GM23338 (cell line): ENCODE measurements around the gene CDKN1A. TPM values are rescaled to one million over a fixed set of nuclear protein-coding genes. Genes with fewer than 3 reads are reported as not detected.

Source experiments
- ATAC-seq: fragments of 200-7000 bp; cut with Tn5 transposase; 3 replicates; pipeline ENCODE4 v1.9.1; 2020
- DNase-seq: peaks from one replicate; pipeline ENCODE4 v3.0.0-alpha.2; 2015; ENCODE audit warnings: low spot score
- H2AFZ ChIP-seq: fragments of 200-600 bp; sonication (generic); 2 replicates; pipeline ENCODE4 v1.8.0; 2016; ENCODE audit warnings: antibody characterized with exemption, mild to moderate bottlenecking, moderate library complexity
- H3F3A ChIP-seq: fragments of 200-600 bp; sonication (generic); replicated peaks from 2 replicates; pipeline ENCODE4 v1.8.0; 2017; ENCODE audit warnings: antibody characterized with exemption, mixed run types, low read depth
- H3K27ac ChIP-seq: fragments of 200-600 bp; sonication (generic); 2 replicates; pipeline ENCODE4 v1.6.1; 2016; ENCODE audit warnings: low read depth
- H3K27me3 ChIP-seq: fragments of 200-600 bp; sonication (generic); 2 replicates; pipeline ENCODE4 v1.8.0; 2016; ENCODE audit warnings: mild to moderate bottlenecking, mixed run types, moderate library complexity; ENCODE audit not compliant: insufficient read depth
- H3K36me3 ChIP-seq: fragments of 200-600 bp; sonication (generic); 2 replicates; pipeline ENCODE4 v1.8.0; 2016; ENCODE audit warnings: mild to moderate bottlenecking; ENCODE audit not compliant: insufficient read depth
- H3K4me1 ChIP-seq: fragments of 200-600 bp; sonication (generic); 2 replicates; pipeline ENCODE4 v1.8.0; 2016; ENCODE audit warnings: mild to moderate bottlenecking, moderate library complexity; ENCODE audit not compliant: insufficient read depth
- H3K4me2 ChIP-seq: fragments of 200-600 bp; sonication (generic); 2 replicates; pipeline ENCODE4 v1.7.1; 2017; ENCODE audit warnings: mixed run types
- H3K4me3 ChIP-seq: fragments of 200-600 bp; sonication (generic); 2 replicates; pipeline ENCODE4 v1.6.1; 2016; ENCODE audit warnings: mixed run types
- H3K79me2 ChIP-seq: fragments of 200-600 bp; sonication (generic); replicated peaks from 2 replicates; pipeline ENCODE4 v1.8.0; 2017; ENCODE audit warnings: mild to moderate bottlenecking; ENCODE audit not compliant: insufficient read depth
- H3K9me2 ChIP-seq: fragments of 200-600 bp; sonication (generic); 2 replicates; pipeline ENCODE4 v1.8.0; 2017; ENCODE audit not compliant: insufficient read depth
- H4K20me1 ChIP-seq: fragments of 200-600 bp; sonication (generic); replicated peaks from 2 replicates; pipeline ENCODE4 v1.8.0; 2017; ENCODE audit warnings: mild to moderate bottlenecking; ENCODE audit not compliant: insufficient read depth
- H3K27ac Mint-ChIP-seq: 2 replicates; pipeline ENCODE4 v1.8.0; 2020; ENCODE audit warnings: inconsistent platforms, mild to moderate bottlenecking, moderate library complexity, mixed read lengths
- H3K27me3 Mint-ChIP-seq: 3 replicates; pipeline ENCODE4 v1.8.0; 2022; ENCODE audit warnings: low read depth, mild to moderate bottlenecking, moderate library complexity, mixed read lengths, inconsistent platforms; ENCODE audit not compliant: insufficient read depth, poor library complexity
- H3K36me3 Mint-ChIP-seq: 3 replicates; pipeline ENCODE4 v1.8.0; 2021; ENCODE audit warnings: low read depth, mild to moderate bottlenecking, inconsistent platforms, moderate library complexity, mixed read lengths
- H3K4me1 Mint-ChIP-seq: 3 replicates; pipeline ENCODE4 v1.8.0; 2020; ENCODE audit warnings: mild to moderate bottlenecking, inconsistent platforms, mixed read lengths
- H3K4me3 Mint-ChIP-seq: 3 replicates; pipeline ENCODE4 v1.8.0; 2021; ENCODE audit warnings: moderate library complexity, mild to moderate bottlenecking, inconsistent platforms, mixed read lengths
- H3K9me3 Mint-ChIP-seq: 3 replicates; pipeline ENCODE4 v1.8.0; 2020; ENCODE audit warnings: moderate library complexity, mild to moderate bottlenecking, inconsistent platforms, mixed read lengths
- CREB1 ChIP-seq: fragments of 250-450 bp; sonication (Bioruptor Pico); IDR thresholded peaks from 2 replicates; pipeline ENCODE4 v1.5.0; 2020; ENCODE audit warnings: low read depth, mild to moderate bottlenecking, moderate library complexity
- EZH2 ChIP-seq: fragments of 200-600 bp; sonication (generic); IDR thresholded peaks from one replicate; pipeline ENCODE4 v1.8.0; 2017; ENCODE audit warnings: antibody characterized with exemption, mild to moderate bottlenecking, low read depth; ENCODE audit not compliant: unreplicated experiment
- JUNB ChIP-seq: IDR thresholded peaks from one replicate; pipeline ENCODE4 v1.6.1; 2016; ENCODE audit warnings: antibody characterized with exemption; ENCODE audit not compliant: unreplicated experiment
- POLR2AphosphoS5 ChIP-seq: IDR thresholded peaks from 2 replicates; pipeline ENCODE4 v1.6.1; 2016; ENCODE audit warnings: antibody characterized with exemption, low read depth
- ZNF114 ChIP-seq: fragments of 250-450 bp; sonication (Bioruptor Pico); IDR thresholded peaks from 2 replicates; pipeline ENCODE4 v1.5.0; 2020; ENCODE audit warnings: mild to moderate bottlenecking, moderate library complexity
- ZNF331 ChIP-seq: fragments of 250-450 bp; sonication (Bioruptor Pico); IDR thresholded peaks from 2 replicates; pipeline ENCODE4 v1.5.0; 2020; ENCODE audit warnings: low read depth, mild to moderate bottlenecking, moderate library complexity
- polyA plus RNA-seq: library from polyadenylated mRNA; unstranded; fragments of >200 nt; fragmentation: Nextera tagmentation; extraction: Ambion mirVana; gene quantifications from 2 replicates; pipeline ENCODE4 v1.2.1, GENCODE V29; 2016
- total RNA-seq: library from RNA; depleted of rRNA; stranded (reverse); fragments of >200 nt; shearing (Covaris generic); gene quantifications from 2 replicates; pipeline ENCODE4 v1.2.3, GENCODE V29; 2014
- TF ChIP-seq, protein P1 (sequence below), 2 experiments: fragments of 200-600 bp in 1 of 2; sonication (generic) in 1 of 2; conservative IDR thresholded peaks; 2 replicates each; pipeline versions ENCODE4 v1.5.1 to v1.6.1; 2016 to 2017; ENCODE audit warnings: antibody characterized with exemption in 2 of 2, low read depth in 2 of 2, mild to moderate bottlenecking in 2 of 2, moderate library complexity in 1 of 2
- TF ChIP-seq, protein P2 (sequence below): IDR thresholded peaks from one replicate; pipeline ENCODE4 v1.6.1; 2018; ENCODE audit warnings: antibody characterized with exemption; ENCODE audit not compliant: unreplicated experiment
- TF ChIP-seq, protein P3 (sequence below): fragments of 250-450 bp; sonication (Bioruptor Pico); IDR thresholded peaks from 2 replicates; pipeline ENCODE4 v1.5.0; 2020; ENCODE audit warnings: mild to moderate bottlenecking, moderate library complexity

Gene CDKN1A
- total and polyA plus RNA-seq, 2 experiments from 2014 or later, result 31.5 to 45.6 TPM

DNA sequence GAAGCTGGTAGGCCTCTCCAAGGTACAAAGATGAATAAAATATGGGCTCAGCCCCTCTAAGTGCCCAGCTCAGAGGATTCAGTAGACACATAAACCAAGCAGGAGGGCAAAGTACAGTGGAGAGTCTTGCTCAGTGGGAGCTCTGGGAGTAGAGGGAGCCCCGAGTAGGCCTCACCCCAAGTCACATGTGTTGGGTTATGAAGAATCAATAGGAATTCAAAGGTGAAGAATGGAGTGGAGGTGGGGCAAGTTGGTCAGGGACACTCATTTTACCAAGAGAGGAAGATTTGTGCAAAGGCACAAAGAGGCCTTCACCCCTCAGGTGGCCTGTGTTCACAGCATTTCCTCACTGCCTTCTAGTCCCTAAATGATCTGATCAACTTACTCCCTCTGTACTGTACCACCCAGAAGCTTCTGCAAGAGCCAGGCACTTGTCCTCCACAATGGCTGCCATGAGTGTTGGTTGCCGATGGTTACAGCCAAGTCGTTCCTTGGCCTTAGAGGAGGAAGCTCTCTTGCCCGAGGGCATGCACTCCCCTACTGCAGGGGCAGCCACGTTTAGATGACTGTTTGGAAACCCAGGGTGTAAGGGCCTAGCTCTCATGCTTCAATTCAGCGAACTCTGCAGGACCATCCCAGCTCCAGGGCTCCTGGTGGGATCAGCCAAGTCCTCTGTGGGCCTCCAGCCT is 6.7 kb upstream of the CDKN1A start (continued):
- TF ChIP-seq, protein P1, sequence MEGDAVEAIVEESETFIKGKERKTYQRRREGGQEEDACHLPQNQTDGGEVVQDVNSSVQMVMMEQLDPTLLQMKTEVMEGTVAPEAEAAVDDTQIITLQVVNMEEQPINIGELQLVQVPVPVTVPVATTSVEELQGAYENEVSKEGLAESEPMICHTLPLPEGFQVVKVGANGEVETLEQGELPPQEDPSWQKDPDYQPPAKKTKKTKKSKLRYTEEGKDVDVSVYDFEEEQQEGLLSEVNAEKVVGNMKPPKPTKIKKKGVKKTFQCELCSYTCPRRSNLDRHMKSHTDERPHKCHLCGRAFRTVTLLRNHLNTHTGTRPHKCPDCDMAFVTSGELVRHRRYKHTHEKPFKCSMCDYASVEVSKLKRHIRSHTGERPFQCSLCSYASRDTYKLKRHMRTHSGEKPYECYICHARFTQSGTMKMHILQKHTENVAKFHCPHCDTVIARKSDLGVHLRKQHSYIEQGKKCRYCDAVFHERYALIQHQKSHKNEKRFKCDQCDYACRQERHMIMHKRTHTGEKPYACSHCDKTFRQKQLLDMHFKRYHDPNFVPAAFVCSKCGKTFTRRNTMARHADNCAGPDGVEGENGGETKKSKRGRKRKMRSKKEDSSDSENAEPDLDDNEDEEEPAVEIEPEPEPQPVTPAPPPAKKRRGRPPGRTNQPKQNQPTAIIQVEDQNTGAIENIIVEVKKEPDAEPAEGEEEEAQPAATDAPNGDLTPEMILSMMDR (conservative IDR thresholded peaks at IDR 0.05; ENCODE audit: low read depth in 2 of 2), result no peak
- TF ChIP-seq POLR2AphosphoS5 (no peak), JUNB (no peak), ZNF331 (CRISPR knock-in tag) (no peak), EZH2 (no peak), ZNF114 (CRISPR knock-in tag) (no peak)
- TF ChIP-seq, protein P2, sequence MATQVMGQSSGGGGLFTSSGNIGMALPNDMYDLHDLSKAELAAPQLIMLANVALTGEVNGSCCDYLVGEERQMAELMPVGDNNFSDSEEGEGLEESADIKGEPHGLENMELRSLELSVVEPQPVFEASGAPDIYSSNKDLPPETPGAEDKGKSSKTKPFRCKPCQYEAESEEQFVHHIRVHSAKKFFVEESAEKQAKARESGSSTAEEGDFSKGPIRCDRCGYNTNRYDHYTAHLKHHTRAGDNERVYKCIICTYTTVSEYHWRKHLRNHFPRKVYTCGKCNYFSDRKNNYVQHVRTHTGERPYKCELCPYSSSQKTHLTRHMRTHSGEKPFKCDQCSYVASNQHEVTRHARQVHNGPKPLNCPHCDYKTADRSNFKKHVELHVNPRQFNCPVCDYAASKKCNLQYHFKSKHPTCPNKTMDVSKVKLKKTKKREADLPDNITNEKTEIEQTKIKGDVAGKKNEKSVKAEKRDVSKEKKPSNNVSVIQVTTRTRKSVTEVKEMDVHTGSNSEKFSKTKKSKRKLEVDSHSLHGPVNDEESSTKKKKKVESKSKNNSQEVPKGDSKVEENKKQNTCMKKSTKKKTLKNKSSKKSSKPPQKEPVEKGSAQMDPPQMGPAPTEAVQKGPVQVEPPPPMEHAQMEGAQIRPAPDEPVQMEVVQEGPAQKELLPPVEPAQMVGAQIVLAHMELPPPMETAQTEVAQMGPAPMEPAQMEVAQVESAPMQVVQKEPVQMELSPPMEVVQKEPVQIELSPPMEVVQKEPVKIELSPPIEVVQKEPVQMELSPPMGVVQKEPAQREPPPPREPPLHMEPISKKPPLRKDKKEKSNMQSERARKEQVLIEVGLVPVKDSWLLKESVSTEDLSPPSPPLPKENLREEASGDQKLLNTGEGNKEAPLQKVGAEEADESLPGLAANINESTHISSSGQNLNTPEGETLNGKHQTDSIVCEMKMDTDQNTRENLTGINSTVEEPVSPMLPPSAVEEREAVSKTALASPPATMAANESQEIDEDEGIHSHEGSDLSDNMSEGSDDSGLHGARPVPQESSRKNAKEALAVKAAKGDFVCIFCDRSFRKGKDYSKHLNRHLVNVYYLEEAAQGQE, result no peak

DNA sequence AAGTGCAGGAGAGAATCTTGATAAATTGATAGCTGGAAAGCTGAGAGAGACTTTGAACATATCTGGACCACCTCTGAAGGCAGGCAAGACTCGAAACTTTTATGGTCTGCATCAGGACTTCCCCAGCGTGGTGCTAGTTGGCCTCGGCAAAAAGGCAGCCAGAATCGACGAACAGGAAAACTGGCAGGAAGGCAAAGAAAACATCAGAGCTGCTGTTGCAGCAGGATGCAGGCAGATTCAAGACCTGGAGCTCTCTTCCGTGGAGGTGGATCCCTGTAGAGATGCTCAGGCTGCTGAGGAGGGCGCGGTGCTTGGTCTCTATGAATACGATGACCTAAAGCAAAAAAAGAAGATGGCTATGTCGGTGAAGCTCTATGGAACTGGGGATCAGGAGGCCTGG is 4.6 kb upstream of the CDKN1A start:
- H3F3A ChIP-seq, result peaks cover 6% of the 10 kb centered on the region; the same call in 1 of the 2 replicates
- peaks cover 18% of the 10 kb centered on the region for H3K27me3 Mint-ChIP-seq
- no peak overlapping the region for H2AFZ ChIP-seq
- H3K9me2 ChIP-seq, result peaks cover 10% of the 10 kb centered on the region; the same call in 1 of the 2 replicates
- no peaks in the 10 kb centered on the region for H3K9me3 Mint-ChIP-seq
- no peaks in the 10 kb centered on the region for H4K20me1 ChIP-seq
- DNase-seq (no peak), ATAC-seq (no peak)
- H3K79me2 ChIP-seq, result no peaks in the 10 kb centered on the region
- H3K4me2 ChIP-seq, result no peak overlapping the region
- no peak overlapping the region for H3K27ac ChIP-seq
- peaks cover 17% of the 10 kb centered on the region for H3K27me3 ChIP-seq
- H3K4me3 Mint-ChIP-seq, result no peak overlapping the region
- H3K27ac Mint-ChIP-seq, result no peak overlapping the region
- H3K36me3 Mint-ChIP-seq, result no peaks in the 10 kb centered on the region; the same call in 2 of the 3 replicates
- H3K4me3 ChIP-seq, result no peak overlapping the region
- H3K4me1 Mint-ChIP-seq, result peaks cover 35% of the 10 kb centered on the region
- no peaks in the 10 kb centered on the region for H3K36me3 ChIP-seq
- peaks cover 34% of the 10 kb centered on the region for H3K4me1 ChIP-seq
- no peak for TF ChIP-seq POLR2AphosphoS5
- TF ChIP-seq CREB1 (CRISPR knock-in tag), result no peak
- TF ChIP-seq, protein P3, sequence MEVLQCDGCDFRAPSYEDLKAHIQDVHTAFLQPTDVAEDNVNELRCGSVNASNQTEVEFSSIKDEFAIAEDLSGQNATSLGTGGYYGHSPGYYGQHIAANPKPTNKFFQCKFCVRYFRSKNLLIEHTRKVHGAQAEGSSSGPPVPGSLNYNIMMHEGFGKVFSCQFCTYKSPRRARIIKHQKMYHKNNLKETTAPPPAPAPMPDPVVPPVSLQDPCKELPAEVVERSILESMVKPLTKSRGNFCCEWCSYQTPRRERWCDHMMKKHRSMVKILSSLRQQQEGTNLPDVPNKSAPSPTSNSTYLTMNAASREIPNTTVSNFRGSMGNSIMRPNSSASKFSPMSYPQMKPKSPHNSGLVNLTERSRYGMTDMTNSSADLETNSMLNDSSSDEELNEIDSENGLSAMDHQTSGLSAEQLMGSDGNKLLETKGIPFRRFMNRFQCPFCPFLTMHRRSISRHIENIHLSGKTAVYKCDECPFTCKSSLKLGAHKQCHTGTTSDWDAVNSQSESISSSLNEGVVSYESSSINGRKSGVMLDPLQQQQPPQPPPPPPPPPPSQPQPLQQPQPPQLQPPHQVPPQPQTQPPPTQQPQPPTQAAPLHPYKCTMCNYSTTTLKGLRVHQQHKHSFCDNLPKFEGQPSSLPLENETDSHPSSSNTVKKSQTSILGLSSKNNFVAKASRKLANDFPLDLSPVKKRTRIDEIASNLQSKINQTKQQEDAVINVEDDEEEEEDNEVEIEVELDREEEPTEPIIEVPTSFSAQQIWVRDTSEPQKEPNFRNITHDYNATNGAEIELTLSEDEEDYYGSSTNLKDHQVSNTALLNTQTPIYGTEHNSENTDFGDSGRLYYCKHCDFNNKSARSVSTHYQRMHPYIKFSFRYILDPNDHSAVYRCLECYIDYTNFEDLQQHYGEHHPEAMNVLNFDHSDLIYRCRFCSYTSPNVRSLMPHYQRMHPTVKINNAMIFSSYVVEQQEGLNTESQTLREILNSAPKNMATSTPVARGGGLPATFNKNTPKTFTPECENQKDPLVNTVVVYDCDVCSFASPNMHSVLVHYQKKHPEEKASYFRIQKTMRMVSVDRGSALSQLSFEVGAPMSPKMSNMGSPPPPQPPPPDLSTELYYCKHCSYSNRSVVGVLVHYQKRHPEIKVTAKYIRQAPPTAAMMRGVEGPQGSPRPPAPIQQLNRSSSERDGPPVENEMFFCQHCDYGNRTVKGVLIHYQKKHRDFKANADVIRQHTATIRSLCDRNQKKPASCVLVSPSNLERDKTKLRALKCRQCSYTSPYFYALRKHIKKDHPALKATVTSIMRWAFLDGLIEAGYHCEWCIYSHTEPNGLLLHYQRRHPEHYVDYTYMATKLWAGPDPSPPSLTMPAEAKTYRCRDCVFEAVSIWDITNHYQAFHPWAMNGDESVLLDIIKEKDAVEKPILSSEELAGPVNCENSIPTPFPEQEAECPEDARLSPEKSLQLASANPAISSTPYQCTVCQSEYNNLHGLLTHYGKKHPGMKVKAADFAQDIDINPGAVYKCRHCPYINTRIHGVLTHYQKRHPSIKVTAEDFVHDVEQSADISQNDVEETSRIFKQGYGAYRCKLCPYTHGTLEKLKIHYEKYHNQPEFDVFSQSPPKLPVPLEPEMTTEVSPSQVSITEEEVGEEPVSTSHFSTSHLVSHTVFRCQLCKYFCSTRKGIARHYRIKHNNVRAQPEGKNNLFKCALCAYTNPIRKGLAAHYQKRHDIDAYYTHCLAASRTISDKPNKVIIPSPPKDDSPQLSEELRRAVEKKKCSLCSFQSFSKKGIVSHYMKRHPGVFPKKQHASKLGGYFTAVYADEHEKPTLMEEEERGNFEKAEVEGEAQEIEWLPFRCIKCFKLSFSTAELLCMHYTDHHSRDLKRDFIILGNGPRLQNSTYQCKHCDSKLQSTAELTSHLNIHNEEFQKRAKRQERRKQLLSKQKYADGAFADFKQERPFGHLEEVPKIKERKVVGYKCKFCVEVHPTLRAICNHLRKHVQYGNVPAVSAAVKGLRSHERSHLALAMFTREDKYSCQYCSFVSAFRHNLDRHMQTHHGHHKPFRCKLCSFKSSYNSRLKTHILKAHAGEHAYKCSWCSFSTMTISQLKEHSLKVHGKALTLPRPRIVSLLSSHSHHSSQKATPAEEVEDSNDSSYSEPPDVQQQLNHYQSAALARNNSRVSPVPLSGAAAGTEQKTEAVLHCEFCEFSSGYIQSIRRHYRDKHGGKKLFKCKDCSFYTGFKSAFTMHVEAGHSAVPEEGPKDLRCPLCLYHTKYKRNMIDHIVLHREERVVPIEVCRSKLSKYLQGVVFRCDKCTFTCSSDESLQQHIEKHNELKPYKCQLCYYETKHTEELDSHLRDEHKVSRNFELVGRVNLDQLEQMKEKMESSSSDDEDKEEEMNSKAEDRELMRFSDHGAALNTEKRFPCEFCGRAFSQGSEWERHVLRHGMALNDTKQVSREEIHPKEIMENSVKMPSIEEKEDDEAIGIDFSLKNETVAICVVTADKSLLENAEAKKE (CRISPR knock-in tag), result no peak
- no peak for TF ChIP-seq EZH2
